GM12878 (cell line): Measurements from ENCODE around the gene MRPL49.

Experiments
- ASH2L ChIP-seq: fragments of 300-600, 200-600 bp; sonication (generic); IDR thresholded peaks from 2 replicates; pipeline ENCODE4 v1.6.1; 2017; ENCODE audit warnings: low read depth, mild to moderate bottlenecking, borderline replicate concordance
- KDM1A ChIP-seq: fragments of 200-600 bp; sonication (generic); IDR thresholded peaks from 2 replicates; pipeline ENCODE4 v1.6.1; 2016; ENCODE audit warnings: borderline replicate concordance
- MYB ChIP-seq: fragments of 150-350 bp; IDR thresholded peaks from 2 replicates; pipeline ENCODE4 v1.6.1; 2014; ENCODE audit warnings: mild to moderate bottlenecking, low read depth, low read length, borderline replicate concordance
- YY1 ChIP-seq: IDR thresholded peaks from 2 replicates; pipeline ENCODE4 v1.6.1; 2011; ENCODE audit warnings: low read depth, mild to moderate bottlenecking, low read length
- TF ChIP-seq, protein P1 (sequence below): IDR thresholded peaks from 2 replicates; pipeline ENCODE4 v1.6.1; 2012; ENCODE audit warnings: mild to moderate bottlenecking, low read depth, low read length
- TF ChIP-seq, protein P2 (sequence below): IDR thresholded peaks from 2 replicates; pipeline ENCODE4 v1.6.1; 2012; ENCODE audit warnings: low read depth, low read length, improper control_type of control experiment
- TF ChIP-seq, protein P3 (sequence below): IDR thresholded peaks from 2 replicates; pipeline ENCODE4 v1.6.1; 2011; ENCODE audit warnings: low read depth, mild to moderate bottlenecking, low read length, moderate library complexity, borderline replicate concordance; ENCODE audit errors: extremely low read depth
- TF ChIP-seq, protein P4 (sequence below): fragments of 450-650 bp; IDR thresholded peaks from 2 replicates; pipeline ENCODE4 v1.6.1; 2017; ENCODE audit warnings: borderline replicate concordance

DNA sequence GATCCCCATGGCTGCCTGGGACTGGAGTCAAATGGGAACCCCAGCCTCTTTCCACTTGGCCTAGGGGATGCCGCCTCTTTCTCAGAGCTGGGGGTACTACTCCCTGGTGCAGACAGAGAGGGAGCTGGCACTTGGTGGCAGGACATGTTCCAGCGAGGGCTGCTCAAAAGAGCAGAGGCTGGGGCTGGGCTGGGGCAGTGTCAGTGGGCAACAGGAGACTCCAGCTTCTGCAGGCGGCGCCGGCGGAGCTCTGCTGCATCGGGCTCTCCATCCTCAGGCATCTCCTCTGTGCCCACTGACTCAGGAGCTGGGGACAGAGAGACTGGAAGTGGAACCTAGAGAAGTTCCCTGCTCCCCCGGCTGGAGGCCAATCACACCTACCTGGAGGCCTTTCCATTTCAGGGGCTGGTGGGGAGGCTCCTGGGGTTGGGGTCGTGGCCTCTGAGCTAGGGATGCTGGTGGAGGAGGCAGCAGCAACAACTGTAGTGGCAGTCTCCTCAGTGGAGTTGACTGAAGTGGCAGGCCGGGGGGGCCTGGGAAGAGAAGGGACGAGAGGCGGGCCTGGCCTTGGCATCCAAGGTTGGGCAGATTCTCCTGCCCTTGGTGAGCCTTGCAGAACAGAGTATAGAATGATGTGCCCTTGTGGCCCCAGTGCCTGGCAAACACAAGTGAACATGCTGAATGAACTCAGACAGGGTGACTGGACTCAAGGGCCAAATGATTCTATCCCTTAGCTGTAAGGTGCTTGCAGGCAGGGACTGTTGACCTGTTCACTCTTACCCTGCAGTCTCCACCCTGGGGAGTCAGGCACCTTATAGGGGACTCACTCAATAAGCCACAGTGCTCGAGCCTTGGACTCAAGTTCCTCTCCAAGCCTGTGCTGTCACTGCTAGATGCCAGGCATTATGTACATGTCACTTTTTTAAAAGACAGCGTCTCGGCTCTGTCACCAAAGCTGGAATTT lies 6.3 kb downstream of the MRPL49 start:
- TF ChIP-seq, protein P1, sequence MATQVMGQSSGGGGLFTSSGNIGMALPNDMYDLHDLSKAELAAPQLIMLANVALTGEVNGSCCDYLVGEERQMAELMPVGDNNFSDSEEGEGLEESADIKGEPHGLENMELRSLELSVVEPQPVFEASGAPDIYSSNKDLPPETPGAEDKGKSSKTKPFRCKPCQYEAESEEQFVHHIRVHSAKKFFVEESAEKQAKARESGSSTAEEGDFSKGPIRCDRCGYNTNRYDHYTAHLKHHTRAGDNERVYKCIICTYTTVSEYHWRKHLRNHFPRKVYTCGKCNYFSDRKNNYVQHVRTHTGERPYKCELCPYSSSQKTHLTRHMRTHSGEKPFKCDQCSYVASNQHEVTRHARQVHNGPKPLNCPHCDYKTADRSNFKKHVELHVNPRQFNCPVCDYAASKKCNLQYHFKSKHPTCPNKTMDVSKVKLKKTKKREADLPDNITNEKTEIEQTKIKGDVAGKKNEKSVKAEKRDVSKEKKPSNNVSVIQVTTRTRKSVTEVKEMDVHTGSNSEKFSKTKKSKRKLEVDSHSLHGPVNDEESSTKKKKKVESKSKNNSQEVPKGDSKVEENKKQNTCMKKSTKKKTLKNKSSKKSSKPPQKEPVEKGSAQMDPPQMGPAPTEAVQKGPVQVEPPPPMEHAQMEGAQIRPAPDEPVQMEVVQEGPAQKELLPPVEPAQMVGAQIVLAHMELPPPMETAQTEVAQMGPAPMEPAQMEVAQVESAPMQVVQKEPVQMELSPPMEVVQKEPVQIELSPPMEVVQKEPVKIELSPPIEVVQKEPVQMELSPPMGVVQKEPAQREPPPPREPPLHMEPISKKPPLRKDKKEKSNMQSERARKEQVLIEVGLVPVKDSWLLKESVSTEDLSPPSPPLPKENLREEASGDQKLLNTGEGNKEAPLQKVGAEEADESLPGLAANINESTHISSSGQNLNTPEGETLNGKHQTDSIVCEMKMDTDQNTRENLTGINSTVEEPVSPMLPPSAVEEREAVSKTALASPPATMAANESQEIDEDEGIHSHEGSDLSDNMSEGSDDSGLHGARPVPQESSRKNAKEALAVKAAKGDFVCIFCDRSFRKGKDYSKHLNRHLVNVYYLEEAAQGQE = no peak
- no peak for TF ChIP-seq YY1
- no peak for TF ChIP-seq KDM1A
- no peak for TF ChIP-seq ASH2L
- TF ChIP-seq, protein P2, sequence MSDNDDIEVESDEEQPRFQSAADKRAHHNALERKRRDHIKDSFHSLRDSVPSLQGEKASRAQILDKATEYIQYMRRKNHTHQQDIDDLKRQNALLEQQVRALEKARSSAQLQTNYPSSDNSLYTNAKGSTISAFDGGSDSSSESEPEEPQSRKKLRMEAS = no peak
- TF ChIP-seq, protein P3, sequence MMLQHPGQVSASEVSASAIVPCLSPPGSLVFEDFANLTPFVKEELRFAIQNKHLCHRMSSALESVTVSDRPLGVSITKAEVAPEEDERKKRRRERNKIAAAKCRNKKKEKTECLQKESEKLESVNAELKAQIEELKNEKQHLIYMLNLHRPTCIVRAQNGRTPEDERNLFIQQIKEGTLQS = no peak
- TF ChIP-seq, protein P4, sequence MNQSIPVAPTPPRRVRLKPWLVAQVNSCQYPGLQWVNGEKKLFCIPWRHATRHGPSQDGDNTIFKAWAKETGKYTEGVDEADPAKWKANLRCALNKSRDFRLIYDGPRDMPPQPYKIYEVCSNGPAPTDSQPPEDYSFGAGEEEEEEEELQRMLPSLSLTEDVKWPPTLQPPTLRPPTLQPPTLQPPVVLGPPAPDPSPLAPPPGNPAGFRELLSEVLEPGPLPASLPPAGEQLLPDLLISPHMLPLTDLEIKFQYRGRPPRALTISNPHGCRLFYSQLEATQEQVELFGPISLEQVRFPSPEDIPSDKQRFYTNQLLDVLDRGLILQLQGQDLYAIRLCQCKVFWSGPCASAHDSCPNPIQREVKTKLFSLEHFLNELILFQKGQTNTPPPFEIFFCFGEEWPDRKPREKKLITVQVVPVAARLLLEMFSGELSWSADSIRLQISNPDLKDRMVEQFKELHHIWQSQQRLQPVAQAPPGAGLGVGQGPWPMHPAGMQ = no peak
- no peak for TF ChIP-seq MYB
